Erythroblast (primary cell): Measurements from ENCODE around the gene CLEC4E.
"Not testable (repeated sequence)": the region's sequence is repeated elsewhere in the genome, so short reads cannot be mapped to it uniquely, and the experiment has no call there.

Source experiments
- DNase-seq, 2 experiments: peaks; one replicate each; lab custom pipeline; 2025; lab: John Stamatoyannopoulos, UW
- GATA1 ChIP-seq: IDR thresholded peaks from 2 replicates; pipeline ENCODE4 v1.6.1; 2011; ENCODE audit warnings: low read depth, mild to moderate bottlenecking, control low read depth, low read length, moderate library complexity
- POLR2A ChIP-seq: IDR thresholded peaks from 2 replicates; pipeline ENCODE4 v1.6.1; 2011; ENCODE audit warnings: mild to moderate bottlenecking, low read length

CLEC4E gene

GRCh38 chr12:8508910-8509841 lies 31.5 kb downstream of the CLEC4E start:
- TF ChIP-seq POLR2A (no peak), GATA1 (no peak)
- DNase-seq: no peak

- DNase-seq: no peak
- TF ChIP-seq POLR2A (no peak), GATA1 (no peak)
Observed at GRCh38 chr12:8508223-8508622, 32.5 kb downstream of the CLEC4E start.

- no peak for DNase-seq
- TF ChIP-seq POLR2A: no peak
- no peak for TF ChIP-seq GATA1
Observed at GRCh38 chr12:8507596-8507995, 33.1 kb downstream of the CLEC4E start.

GRCh38 chr12:8504351-8504750 lies 36.4 kb downstream of the CLEC4E start:
- DNase-seq: no peak

GRCh38 chr12:8501720-8502119 lies 39.0 kb downstream of the CLEC4E start:
- no peak for TF ChIP-seq POLR2A
- no peak for TF ChIP-seq GATA1
- DNase-seq: peak in 1 of 2 experiments; percentile 1

More at GRCh38 chr12:8504351-8504750, 36.4 kb downstream of the CLEC4E start:
- TF ChIP-seq POLR2A (no peak), GATA1 (no peak)

GRCh38 chr12:8499616-8500015 lies 41.1 kb downstream of the CLEC4E start:
- TF ChIP-seq GATA1 (no peak), POLR2A (no peak)
- DNase-seq: no peak

GRCh38 chr12:8496074-8496473 lies 44.6 kb downstream of the CLEC4E start:
- not testable (repeated sequence) for DNase-seq

GRCh38 chr12:8495671-8496070 lies 45.0 kb downstream of the CLEC4E start:
- DNase-seq: not testable (repeated sequence)

- no peak for DNase-seq
- TF ChIP-seq POLR2A: no peak
- no peak for TF ChIP-seq GATA1
Observed at GRCh38 chr12:8493084-8493483, 47.6 kb downstream of the CLEC4E start.

GRCh38 chr12:8491646-8492530 lies 48.8 kb downstream of the CLEC4E start:
- DNase-seq: no peak
- TF ChIP-seq GATA1 (no peak), POLR2A (no peak)
